Erythroblast (primary cell): ENCODE data around the gene SOCS6.

Experiments used
- GATA1 ChIP-seq: IDR thresholded peaks from 2 replicates; pipeline ENCODE4 v1.6.1; 2011; ENCODE audit warnings: low read depth, mild to moderate bottlenecking, control low read depth, low read length, moderate library complexity
- POLR2A ChIP-seq: IDR thresholded peaks from 2 replicates; pipeline ENCODE4 v1.6.1; 2011; ENCODE audit warnings: mild to moderate bottlenecking, low read length

DNA sequence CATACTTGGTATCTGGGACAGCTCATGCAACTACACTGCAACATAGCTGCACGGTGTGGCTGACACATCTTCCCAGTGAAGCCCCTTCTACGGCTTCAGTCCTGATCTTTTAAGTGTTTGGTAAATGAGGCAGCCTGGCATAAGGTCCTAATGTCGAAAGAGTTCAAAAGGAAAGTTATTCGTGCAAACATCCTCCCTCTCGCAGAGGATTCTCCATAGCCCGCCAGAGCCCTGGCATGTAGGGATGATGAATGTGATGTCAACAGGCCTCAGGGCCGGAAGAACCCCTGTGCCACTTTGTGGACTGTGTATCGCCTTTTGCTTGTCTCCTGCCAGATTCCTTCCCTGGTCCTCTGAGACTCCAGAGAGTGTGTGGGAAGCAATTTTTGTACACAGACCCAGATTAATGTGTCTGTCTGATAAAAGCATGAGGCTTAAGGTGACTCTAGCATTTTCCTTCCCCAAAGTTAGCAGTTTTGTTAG, 88.5 kb downstream of the SOCS6 start:
- no peak for TF ChIP-seq POLR2A
- TF ChIP-seq GATA1: no peak
